Measurements from ENCODE around the gene PRPF8.

Gene PRPF8

DNA sequence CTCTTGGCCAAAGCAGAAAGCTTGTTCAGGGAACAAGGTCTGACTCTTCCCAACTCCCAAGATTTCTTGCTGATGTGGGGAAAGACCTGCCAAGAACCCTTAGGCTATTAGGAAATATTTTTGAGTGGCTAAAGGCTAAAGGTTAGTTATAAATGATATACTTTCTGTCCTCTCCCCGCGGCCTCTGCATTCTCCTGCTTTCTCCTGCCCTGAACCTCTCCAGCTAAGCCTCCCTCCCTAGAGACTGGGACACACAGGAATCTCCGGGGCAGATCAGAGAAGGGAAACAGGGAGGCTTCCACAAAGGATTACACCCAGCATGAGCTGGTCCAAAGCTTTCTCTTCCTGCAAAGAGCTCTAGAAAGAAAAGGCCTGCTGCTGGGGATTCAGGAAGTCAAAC lies 58.3 kb downstream of the PRPF8 start:
- DNase-seq (ENCODE audit: low spot score) = no peak

DNA sequence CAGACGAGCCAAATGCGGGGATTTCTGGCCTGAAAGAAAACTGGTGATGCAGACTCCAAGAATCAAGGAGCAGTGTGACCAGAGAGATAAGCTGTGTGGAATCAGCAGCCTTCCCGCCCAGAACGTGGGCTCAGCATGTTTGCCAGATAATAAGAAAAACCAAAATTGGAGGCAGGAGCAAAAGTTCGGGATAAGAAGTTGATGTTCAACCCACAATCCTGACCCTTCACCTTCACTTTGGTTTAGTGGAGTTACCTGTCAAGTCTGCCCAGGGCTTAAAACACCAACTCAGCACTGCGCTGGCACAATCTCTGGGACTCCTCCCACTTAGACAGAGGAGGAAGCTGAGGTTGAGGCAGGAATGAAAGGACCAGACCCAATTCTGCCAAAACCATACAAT lies 59.1 kb downstream of the PRPF8 start:
- DNase-seq (ENCODE audit: low spot score) = no peak

DNA sequence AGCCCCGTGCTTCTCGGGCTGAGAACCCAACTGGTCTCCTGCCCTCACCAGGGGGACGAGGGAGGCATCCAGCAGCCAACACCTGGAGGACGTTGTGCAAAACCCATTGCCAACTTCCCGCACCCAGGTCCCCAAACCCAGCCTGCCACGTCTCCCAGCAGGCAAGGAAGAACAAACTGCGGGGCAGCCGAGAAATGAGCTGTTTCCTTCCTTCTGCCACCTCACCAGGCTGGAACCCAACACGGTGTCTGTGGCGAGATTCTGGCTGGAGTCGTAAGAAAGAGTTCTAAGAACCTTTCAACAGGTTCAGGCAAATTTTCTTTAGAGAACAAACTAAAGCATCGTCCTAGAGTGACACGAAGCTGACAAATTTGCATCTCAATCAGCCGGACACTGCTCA lies 59.6 kb downstream of the PRPF8 start:
- no peak for DNase-seq (ENCODE audit: low spot score)

DNA sequence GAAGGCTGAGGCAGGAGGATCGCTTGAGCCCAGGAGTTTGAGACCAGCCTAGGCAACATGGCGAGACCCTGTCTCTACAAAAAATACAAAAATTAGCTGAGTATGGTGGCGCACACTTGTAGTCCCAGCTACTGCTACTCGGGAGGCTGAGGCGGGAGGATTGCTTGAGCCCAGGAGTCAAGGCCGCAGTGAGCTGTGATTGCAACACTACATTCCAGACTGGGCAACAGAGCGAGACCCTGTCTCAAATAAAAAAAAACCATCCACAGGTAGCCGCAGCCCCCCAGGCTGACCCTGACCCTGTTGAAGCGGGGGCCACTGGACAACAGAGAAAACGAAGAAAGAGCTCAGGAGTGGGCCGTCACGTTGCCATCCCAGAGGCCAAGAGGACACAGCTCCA lies 60.0 kb downstream of the PRPF8 start:
- DNase-seq (ENCODE audit: low spot score) = no peak

DNA sequence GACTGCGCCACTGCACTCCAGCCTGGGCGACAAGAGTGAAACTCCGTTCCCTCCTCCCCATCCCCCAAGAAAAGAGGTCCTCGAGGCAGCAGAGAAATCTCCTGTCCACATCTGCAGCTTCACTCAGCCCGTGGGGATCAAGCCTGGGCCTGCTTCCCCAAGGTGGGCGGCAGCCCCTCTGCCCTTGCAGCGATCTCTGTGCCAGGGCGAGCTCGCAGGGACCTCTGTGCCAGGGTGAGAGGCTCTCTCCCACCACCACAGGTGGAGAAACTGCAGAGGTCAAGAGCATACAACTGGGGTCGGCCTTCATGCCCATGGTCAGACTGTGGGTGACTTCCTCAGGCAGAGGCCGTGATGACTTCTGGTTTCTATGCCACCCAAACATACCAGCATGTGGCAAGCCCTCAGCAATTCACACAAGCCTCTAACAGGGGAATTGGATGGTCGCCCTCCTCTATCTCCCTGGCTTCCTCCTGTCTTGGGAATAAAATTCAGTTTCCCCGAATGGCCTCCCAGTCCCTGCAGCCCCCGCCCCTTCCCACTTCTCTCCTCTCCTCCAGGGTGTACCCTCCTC lies 61.5 kb downstream of the PRPF8 start:
- no peak for DNase-seq (ENCODE audit: low spot score)

DNA sequence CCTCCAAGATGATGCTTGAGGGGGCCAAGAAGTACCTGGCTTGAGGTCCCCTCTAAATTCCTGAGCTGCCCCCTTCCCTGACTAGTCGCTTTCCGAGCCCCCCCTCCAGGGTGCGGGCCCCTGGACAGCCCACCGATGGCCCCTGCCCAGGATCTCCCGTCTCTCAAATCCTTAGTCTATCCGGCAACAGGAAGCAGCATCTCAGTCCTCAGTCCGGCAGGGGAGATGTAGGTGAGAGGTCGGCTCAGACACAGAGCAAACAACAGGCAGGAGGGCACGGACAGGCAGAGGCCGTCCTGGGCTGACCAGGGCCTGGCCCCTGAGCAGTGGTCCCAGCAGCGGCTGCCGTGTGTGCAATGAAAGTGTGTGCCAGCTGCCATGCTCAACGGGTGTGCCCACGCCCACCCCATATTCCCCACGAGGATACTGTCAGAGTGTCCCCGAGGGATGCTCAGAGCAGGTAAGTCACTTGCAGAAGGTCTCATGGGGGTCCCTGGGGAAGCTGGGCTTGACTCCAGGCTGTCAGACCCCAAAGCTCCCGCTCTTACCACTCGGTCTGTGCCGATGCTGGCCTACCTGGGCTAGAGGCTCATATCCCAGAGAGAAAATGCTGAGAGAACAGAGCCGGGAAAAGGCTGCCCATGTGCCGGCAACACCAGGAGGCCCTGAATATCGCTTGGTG lies 63.3 kb downstream of the PRPF8 start:
- DNase-seq (ENCODE audit: low spot score) = peak; percentile 54

DNA sequence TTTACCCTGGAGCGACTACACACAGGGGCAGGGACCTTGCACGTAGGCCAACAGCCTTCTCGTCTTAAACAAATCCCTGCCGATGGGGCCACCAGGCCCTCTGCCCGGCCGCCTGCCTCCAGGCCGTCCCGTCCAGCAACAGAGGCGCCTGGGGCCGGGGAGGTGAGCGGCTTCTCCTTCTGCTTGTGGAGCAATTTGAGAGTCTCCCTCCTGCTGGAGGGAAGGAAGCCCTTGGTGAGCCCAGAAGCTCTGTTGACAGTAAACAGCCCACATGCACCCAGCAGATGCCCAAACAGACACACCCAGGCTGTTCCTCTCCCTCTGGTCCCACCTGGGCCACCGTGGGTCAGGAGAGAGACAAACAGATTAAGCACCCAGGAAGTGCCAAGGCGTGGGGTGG lies 64.2 kb downstream of the PRPF8 start:
- DNase-seq (ENCODE audit: low spot score) = no peak

DNA sequence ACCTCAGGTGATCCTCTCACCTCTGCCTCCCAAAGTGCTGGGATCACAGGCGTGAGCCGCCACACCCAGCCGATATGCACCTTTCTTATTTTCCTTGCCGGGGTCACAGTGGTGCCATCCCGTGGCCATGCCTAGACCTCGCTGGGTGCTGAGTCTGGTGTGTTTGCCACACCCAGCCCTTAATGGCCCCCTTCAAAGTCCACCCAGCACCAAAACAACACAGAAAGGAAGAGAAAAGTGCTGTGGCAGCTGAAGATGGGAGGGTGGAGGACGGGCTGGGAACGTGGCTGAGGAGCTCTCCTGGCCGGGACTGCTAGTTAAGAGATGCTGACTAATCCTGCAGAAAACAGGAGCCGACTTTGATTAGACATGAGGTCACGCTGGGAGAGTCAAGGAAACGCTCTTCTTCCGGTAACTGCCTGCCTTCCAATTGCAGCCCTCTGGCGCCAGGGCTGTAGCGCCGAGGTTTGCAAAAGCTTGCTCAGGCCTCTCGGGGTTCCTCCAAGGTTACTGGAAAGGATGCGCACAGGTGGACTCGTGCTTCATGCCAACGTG lies 67.0 kb downstream of the PRPF8 start:
- DNase-seq (ENCODE audit: low spot score) = no peak

DNA sequence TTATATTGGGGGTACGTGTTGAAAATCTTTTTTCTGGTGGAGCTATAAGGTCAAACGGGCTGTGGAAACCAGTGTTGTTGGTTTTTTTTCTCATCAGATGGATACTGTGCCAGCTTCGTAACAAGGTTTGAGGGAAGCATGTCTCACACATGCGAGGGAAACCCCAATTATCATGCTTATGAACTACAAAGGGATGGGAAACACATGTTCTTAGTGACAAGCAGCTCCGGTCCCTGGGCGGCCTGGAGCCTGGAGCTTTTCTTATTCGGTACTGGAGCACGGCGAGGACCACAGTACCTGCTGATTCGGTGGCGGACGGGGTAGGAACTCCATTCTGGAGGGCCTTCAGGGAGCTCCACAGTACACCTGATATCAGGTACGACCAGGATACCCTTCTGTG lies 68.6 kb downstream of the PRPF8 start:
- no peak for DNase-seq (ENCODE audit: low spot score)

DNA sequence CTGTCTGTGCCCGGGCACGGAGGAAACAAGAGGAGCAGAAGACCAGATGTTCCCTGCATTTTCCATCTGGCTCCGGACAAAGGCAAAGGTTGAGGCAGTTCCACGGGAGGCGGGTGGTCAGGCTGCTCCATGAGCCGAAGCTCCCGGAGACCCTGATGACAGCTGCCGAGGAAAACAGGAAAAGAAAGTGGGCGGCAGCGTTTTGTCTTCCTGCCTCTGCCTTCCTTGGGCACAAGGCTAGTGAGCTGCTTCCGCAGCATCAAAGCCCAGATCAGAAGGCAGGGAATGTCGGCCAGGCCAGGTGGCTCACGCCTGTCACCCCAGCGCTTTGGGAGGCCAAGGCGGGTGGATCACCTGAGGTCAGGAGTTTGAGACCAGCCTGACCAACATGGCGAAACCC lies 72.3 kb downstream of the PRPF8 start:
- DNase-seq (ENCODE audit: low spot score) = no peak

DNA sequence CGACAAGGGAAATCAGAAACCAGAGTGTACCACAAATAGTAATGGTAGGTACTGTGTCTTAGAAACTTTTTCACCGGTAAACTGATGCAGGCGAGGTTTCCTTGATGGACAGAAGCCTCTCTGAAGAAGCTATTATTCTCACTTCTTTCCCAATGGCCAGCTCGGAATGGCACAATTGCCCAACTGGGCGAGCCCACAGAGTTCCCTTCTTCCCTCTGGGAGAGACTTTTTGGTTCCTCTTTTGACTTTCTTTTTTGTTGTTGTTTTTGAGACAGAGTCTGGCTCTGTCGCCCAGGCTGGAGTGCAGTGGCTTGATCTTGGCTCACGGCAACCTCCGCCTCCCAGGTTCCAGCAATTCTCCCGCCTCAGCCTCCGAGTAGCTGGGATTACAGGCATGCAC lies 73.0 kb downstream of the PRPF8 start:
- no peak for DNase-seq (ENCODE audit: low spot score)

DNA sequence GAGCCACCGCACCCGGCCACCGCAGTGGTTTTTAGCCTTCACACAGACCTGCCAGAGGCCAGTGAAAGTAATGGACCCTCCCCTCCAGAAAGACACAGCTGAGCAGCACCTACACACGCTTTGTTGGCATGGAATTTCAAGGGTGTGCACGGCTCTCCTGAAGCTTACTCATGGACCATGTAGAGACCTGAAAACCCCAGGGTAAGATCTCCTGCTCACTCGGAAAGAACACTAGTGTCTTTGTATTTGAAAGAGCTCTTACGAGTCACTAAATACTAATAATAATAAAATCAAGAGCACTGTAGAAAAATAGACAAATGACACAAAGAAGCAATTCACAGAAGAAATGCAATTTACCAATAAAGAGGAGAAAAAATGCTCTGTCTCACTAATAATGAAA lies 76.0 kb downstream of the PRPF8 start:
- DNase-seq (ENCODE audit: low spot score) = no peak

DNA sequence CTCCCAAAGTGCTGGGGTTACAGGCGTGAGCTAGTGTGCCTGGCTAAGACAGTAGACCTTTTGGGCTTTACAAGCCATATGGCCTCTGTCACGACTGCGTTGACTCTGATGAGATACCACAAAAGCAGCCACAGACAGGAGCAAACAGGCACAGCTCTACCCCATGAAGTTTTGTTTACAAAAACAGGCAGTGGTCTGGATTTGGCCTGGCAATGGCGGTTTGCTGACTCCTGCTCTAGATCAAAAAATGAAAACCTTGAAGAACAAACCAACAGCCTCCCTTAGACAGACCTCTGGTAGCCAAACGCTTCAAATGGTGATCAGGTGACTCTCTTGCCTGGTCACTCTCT lies 76.7 kb downstream of the PRPF8 start:
- DNase-seq (ENCODE audit: low spot score) = no peak

DNA sequence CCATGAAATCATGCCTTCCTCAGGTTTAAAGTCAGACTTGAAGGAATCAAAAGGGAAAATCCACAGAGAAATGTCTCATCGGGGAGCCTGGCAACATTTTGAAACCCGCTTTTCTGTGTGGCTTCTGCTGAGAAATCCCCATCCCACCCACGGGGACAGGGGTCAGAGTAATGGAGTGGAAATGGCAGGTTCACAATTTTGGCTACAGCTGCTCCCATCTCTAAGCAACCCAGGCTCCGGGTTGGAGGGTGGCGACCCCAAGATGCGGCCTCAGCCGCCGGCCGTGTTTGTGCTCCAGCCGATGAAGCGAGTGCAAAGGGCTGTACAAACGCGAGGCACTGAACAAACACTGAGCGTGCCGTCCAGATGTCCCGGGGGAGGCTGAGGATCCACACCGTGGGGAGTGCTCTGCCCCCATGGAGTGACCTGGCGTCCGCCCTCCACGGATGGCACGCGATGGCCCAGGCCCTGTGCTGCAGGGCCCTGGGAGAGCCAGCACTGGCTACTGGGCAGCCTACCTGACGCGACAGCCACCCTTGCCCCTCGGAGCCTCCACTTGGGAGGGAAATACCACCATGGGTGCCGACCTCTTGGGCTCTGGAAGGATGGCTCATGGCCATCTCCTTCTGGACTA lies 78.2 kb downstream of the PRPF8 start:
- no peak for DNase-seq (ENCODE audit: low spot score)

DNA sequence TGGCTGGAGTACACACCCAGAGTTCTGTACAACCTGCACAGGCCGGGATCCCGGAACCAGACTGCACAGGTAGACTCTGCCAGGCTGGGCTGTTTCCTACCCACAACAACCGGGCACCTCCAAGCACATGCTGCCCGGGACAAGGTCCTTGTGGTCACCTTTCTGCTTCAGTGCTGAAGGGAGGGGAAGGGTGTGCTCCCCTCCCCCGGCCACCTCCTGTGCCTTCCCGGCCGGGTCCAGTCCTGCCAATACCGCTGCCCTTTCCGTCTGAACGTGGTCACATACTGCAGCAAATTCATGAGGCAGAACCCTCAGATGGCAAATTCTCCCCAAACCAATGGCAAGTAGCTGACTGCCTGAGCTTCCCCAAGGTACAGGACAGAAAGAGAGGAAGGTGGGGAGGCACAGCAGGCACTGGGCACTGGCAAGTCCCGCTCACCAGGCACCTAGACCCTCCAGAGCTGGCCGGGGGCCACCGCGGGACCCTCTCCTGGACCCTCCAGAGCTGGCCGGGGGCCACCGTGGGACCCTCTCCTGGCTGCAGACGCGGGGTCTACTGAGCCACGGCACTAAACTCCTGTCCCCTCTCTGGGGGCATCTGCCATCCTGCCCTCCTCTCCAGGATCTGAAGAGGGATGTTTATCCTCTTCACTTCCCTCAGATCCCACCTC lies 78.9 kb downstream of the PRPF8 start:
- no peak for DNase-seq (ENCODE audit: low spot score)

DNA sequence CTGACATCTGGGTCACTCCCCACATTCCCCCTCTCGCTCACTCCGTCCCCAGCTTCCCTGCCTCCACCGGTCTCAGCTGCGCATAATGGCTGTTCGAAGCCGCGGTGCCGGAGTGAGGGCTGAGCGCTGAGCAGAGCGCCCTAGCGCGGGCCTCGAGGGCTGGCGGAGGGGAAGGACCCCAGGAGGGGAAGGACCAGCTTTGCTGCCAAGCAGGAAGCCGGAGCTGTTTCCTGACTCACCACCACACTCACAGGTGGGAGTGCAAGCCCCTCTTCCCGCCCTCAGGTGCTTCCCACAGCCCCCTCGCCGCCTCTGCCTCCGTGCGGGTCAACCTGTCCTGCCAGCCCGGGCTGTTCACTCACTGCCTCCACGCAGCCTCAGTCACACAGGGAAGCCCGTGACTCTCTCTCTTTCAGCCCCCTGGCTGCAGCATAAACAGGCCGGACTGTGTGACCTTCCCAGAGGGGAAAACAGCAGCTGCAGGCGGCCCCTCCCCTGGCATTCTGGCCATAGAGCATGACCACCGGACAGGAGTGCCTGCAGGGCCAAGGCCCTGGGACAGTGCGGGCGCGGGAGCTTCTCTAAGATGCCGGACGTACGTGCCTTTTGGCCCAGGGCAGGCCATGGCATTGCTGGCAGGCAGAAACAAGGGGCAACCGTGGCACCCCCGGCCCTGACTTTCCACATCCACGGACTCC lies 79.7 kb downstream of the PRPF8 start:
- no peak for DNase-seq (ENCODE audit: low spot score)

DNA sequence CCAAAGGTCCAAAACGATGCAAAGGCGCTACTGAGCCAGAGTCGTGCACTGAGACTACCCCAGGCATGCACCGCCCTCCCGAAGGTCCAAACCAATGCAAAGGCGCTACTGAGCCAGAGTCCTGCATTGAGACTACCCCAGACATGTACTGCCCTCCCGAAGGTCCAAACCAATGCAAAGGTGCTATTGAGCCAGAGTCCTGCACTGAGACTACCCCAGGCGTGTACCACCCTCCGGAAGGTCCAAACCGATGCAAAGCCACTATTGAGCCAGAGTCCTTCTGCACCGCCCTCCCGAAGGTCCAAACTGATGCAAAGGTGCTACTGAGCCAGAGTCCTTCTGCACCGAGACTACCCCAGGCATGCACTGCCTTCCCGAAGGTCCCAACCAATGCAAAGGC lies 83.1 kb downstream of the PRPF8 start:
- no peak for DNase-seq (ENCODE audit: low spot score)
